Esophagus squamous epithelium (tissue), 5 donors: ENCODE results near the gene TBR1. TPM values are rescaled to one million over a fixed set of nuclear protein-coding genes. Genes with fewer than 3 reads are reported as not detected.

Source experiments
- DNase-seq: peaks from one replicate; lab custom pipeline; 2025; lab: John Stamatoyannopoulos, UW
- H3K27ac ChIP-seq, 4 donors: fragments of 200-600 bp; sonication (generic); one replicate each; pipeline ENCODE4 v1.5.1; 2016 to 2019; ENCODE audit warnings: mild to moderate bottlenecking in 1 of 4
- H3K27me3 ChIP-seq, 4 donors: fragments of 200-600 bp; sonication (generic); 1 replicate in 3 of 4; 2 replicates in 1 of 4; pipeline versions ENCODE4 v1.5.1 to v1.6.0; 2017 to 2021; ENCODE audit warnings: antibody characterized with exemption in 1 of 4
- H3K36me3 ChIP-seq, 3 donors: fragments of 200-600 bp; sonication (generic); one replicate each; pipeline ENCODE4 v1.5.1; 2016 to 2019
- H3K4me1 ChIP-seq, 3 donors: fragments of 200-600 bp; sonication (generic); one replicate each; pipeline ENCODE4 v1.5.1; 2017 to 2019
- H3K4me3 ChIP-seq, 4 donors: fragments of 200-600 bp; sonication (generic); 1 replicate in 3 of 4; 2 replicates in 1 of 4; pipeline ENCODE4 v1.5.1; 2016 to 2019; ENCODE audit warnings: mild to moderate bottlenecking in 2 of 4, moderate library complexity in 1 of 4
- H3K9me3 ChIP-seq, 3 donors: fragments of 200-600 bp; sonication (generic); one replicate each; pipeline ENCODE4 v1.5.1; 2016 to 2019
- CTCF ChIP-seq, 6 experiments: fragments of 450-650 bp in 4 of 6; fragments of 200-600 bp in 2 of 6; sonication (generic) in 2 of 6; IDR thresholded peaks; one replicate each; pipeline ENCODE4 v1.5.1; 2016 to 2019; ENCODE audit warnings: antibody characterized with exemption in 6 of 6, mild to moderate bottlenecking in 4 of 6, moderate library complexity in 4 of 6
- POLR2A ChIP-seq, 4 donors: fragments of 450-650 bp; IDR thresholded peaks; one replicate each; pipeline ENCODE4 v1.6.1; 2017; ENCODE audit warnings: antibody characterized with exemption in 4 of 4, mild to moderate bottlenecking in 4 of 4, moderate library complexity in 3 of 4
- WGBS, 2 donors: methylation state at CpG; one replicate each; pipeline ENCODE4 v1.1.5; 2018; 5-methylcytosine and 5-hydroxymethylcytosine counted together
- intact Hi-C: fragments of 100-400 bp; cut with DNase I; formaldehyde crosslinking; loops from one replicate; pipeline ENCODE4 v1.15.0; 2022
- total RNA-seq, 4 donors: library from RNA; depleted of rRNA; stranded (reverse); fragments of >200 nt; gene quantifications; one replicate each; pipeline ENCODE4 v1.1.0, GENCODE V29; 2016
- donor health status: DM: yes; HTN: yes; CAD: no.

TBR1 gene
- total RNA-seq, 4 donors from 2014 or later = under 0.01 TPM; not detected in 3

DNA sequence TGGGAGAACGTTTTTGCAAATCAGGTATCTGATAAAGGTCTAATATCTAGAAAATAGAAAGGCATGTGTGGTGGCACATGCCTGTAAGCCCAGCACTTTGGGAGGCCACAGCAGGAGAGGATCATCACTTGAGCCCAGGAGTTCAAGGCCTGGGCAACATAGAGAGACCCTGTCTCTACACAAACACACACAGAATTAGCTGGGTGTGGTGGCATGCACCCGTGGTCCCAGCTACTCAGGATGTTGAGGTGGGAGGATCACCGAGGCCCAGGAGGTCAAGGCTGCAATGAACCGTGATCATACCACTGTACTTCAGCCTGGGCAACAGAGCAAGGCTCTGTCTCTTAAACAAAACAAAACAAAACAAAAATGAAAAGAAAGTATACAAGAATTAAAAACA lies 13.8 kb upstream of the TBR1 start:
- intact Hi-C loops = no loop called here
- H3K27me3 ChIP-seq = no peaks in the 10 kb centered on the region
- TF ChIP-seq POLR2A (IDR thresholded peaks at IDR 0.05) (no peak), CTCF (IDR thresholded peaks at IDR 0.05) (no peak)
- H3K4me1 ChIP-seq = no peaks in the 10 kb centered on the region
- WGBS, 2 donors = 92 to 93% methylated on average over 4 of the region's 4 CpGs
- H3K27ac ChIP-seq = no peak overlapping the region
- DNase-seq = no peak
- no peak overlapping the region for H3K4me3 ChIP-seq
- peaks cover 0 to 52% (median 0%) of the 10 kb centered on the region in 3 donors for H3K36me3 ChIP-seq
- no peaks in the 10 kb centered on the region for H3K9me3 ChIP-seq

DNA sequence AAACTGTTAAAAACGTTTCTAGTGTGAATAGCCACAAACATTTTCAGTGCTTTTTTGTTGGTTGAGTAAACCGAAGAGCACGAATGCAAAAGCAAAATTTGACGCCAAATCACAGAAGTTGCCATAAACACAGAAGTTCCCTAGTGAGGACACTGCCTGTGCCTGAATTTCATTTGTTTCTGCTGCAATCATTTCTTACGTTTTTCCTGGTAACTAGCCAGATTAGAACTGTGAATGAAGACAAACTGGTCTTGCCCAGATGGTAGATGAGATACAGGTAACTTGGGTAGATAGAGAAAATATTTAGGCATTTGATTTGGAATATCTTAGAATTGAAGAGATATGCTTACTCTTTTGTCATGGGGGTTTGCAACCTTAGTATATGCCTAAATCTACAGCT lies 9.8 kb upstream of the TBR1 start:
- Histone ChIP-seq H3K9me3 (no peaks in the 10 kb centered on the region), H3K27me3 (no peaks in the 10 kb centered on the region), H3K27ac (no peak overlapping the region), H3K4me1 (no peaks in the 10 kb centered on the region), H3K36me3 (peaks cover 0 to 43% (median 0%) of the 10 kb centered on the region in 3 donors), H3K4me3 (no peak overlapping the region)
- WGBS, 2 donors = 76 to 78% methylated on average over 5 of the region's 5 CpGs
- intact Hi-C loops = no loop called here
- no peak for DNase-seq
- TF ChIP-seq CTCF (IDR thresholded peaks at IDR 0.05) (no peak), POLR2A (IDR thresholded peaks at IDR 0.05) (no peak)

DNA sequence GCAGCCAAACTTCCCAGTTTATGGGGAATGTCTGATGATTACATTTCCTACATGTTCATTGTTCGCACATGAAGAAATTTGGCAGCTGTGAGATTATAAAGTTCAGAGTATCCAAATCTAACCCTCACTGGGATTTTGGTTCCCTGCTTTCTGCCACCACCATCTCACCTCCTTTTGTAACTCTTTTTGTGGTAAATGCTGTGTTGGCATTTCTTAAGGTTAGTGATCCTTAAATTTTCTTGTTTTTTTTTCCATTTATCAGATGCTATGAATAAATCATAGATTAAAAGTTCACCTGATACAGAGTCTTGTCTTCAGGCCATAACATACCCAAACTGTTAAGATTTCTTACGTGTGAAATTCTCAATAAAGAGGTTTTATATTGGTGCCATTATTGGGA lies 8.5 kb upstream of the TBR1 start:
- TF ChIP-seq POLR2A (IDR thresholded peaks at IDR 0.05) = no peak
- no peak for TF ChIP-seq CTCF (IDR thresholded peaks at IDR 0.05)
- Histone ChIP-seq H3K9me3 (no peaks in the 10 kb centered on the region), H3K4me3 (no peak overlapping the region), H3K27me3 (no peaks in the 10 kb centered on the region), H3K4me1 (no peaks in the 10 kb centered on the region), H3K27ac (no peak overlapping the region), H3K36me3 (peaks cover 0 to 34% (median 0%) of the 10 kb centered on the region in 3 donors)
- no peak for DNase-seq
- intact Hi-C loops = no loop called here
- WGBS, 2 donors = 93% methylated on average over 2 of the region's 2 CpGs

DNA sequence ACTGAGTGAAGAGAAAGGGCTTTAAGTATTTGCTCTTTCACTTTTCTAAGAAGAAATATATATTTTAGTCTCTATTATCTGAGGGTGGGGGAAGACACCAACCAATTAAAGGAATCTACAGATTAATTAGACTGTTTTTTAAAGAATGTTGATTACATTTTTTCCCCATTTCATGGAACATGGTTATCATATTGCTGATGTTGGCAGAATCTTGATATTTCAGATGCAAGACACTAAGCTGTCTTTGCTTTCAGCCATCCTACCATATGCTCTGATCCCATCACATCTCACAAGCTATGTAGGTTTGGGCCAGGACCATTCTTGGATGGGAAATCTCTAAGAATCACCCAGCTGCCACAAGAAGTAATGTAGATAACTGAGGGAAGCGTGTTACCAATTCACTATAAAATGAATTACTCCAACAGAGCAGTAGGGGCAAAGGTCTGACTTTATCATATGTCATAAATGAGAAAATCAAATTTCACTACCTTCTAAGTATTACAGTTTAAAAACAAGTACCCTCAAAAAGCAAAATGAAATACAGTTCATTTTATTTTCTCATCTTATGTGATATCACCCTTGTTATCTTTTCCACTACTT lies 6.7 kb upstream of the TBR1 start:
- Histone ChIP-seq H3K27me3 (peaks cover 0 to 13% (median 2%) of the 10 kb centered on the region in 4 donors), H3K36me3 (peaks cover 0 to 20% (median 0%) of the 10 kb centered on the region in 3 donors), H3K27ac (no peak overlapping the region), H3K4me3 (no peak overlapping the region), H3K4me1 (peaks cover 3 to 6% (median 5%) of the 10 kb centered on the region in 3 donors), H3K9me3 (no peaks in the 10 kb centered on the region)
- TF ChIP-seq CTCF (IDR thresholded peaks at IDR 0.05) (no peak), POLR2A (IDR thresholded peaks at IDR 0.05) (no peak)
- WGBS, 2 donors = 94 to 95% methylated on average over 1 of the region's 1 CpG
- intact Hi-C loops = no loop called here
- no peak for DNase-seq

DNA sequence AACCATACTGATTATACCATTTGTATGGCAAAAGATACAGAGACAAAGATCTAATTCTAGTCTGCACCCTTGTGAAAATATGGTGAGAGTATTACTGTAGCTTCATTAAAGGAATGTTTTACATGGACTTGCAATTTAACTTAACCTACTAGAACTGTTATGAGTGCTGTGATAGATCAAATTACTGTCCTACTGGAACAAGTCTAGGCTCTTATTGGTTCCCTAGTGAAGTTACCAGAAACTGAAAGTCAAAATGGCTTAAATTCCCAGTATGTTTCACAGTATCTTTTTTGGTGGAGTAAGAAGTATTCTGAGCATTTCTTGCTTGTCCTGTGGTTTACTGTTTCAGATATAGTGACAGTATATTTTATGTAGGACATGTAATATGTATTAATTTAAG lies 3.8 kb upstream of the TBR1 start:
- no peak overlapping the region for H3K27ac ChIP-seq
- no peaks in the 10 kb centered on the region for H3K9me3 ChIP-seq
- H3K4me1 ChIP-seq = peaks cover 12 to 35% (median 26%) of the 10 kb centered on the region in 3 donors
- H3K27me3 ChIP-seq = peaks cover 15 to 43% (median 18%) of the 10 kb centered on the region in 4 donors
- H3K4me3 ChIP-seq = no peak overlapping the region
- no peak for TF ChIP-seq POLR2A (IDR thresholded peaks at IDR 0.05)
- no peak for TF ChIP-seq CTCF (IDR thresholded peaks at IDR 0.05)
- DNase-seq = no peak
- intact Hi-C loops = no loop called here
- H3K36me3 ChIP-seq = peaks cover 0 to 20% (median 0%) of the 10 kb centered on the region in 3 donors
